Right lobe of liver (tissue), 6 donors: ENCODE data around the gene B2M. TPM values are rescaled to one million over a fixed set of nuclear protein-coding genes. Genes with fewer than 3 reads are reported as not detected.

Experiments
- ATAC-seq, 4 donors: fragments of 200-7000 bp; cut with Tn5 transposase; one replicate each; pipeline ENCODE4 v1.9.1; 2020; ENCODE audit warnings: mild to moderate bottlenecking in 4 of 4, moderate library complexity in 4 of 4
- DNase-seq, 3 donors: peaks; one replicate each; pipeline ENCODE4 v3.0.0-alpha.2; 2020
- H3K27ac ChIP-seq, 3 donors: fragments of 200-600 bp; one replicate each; pipeline ENCODE4 v1.8.0; 2022
- H3K27me3 ChIP-seq, 2 donors: fragments of 200-600 bp; one replicate each; pipeline ENCODE4 v1.8.0; 2022
- H3K36me3 ChIP-seq, 4 donors: fragments of 200-600 bp; sonication (generic) in 1 of 4; one replicate each; pipeline versions ENCODE4 v1.5.1 to v1.8.0; 2017 to 2022; ENCODE audit warnings: control low read depth in 1 of 4
- H3K4me1 ChIP-seq, 4 donors: fragments of 200-600 bp; sonication (generic) in 1 of 4; one replicate each; pipeline versions ENCODE4 v1.5.1 to v1.8.0; 2017 to 2022; ENCODE audit warnings: control low read depth in 1 of 4
- H3K4me3 ChIP-seq, 3 donors: fragments of 200-600 bp; one replicate each; pipeline ENCODE4 v1.8.0; 2022
- H3K9me3 ChIP-seq, 4 donors: fragments of 200-600 bp; sonication (generic) in 1 of 4; one replicate each; pipeline versions ENCODE4 v1.5.1 to v1.8.0; 2017 to 2022; ENCODE audit warnings: control low read depth in 1 of 4
- CTCF ChIP-seq, 4 donors: fragments of 200-600 bp in 3 of 4; fragments of 450-650 bp in 1 of 4; IDR thresholded peaks; one replicate each; pipeline versions ENCODE4 v1.5.1 to v1.8.0; 2016 to 2022; ENCODE audit warnings: antibody characterized with exemption in 4 of 4, mild to moderate bottlenecking in 2 of 4
- POLR2A ChIP-seq: fragments of 450-650 bp; IDR thresholded peaks from one replicate; pipeline ENCODE4 v1.6.1; 2017; ENCODE audit warnings: antibody characterized with exemption, mild to moderate bottlenecking
- WGBS: methylation state at CpG from one replicate; pipeline ENCODE4 v1.1.6; 2018; ENCODE audit warnings: low coverage, low lambda C conversion rate; ENCODE audit not compliant: insufficient coverage; ENCODE audit errors: missing lambda C conversion rate; 5-methylcytosine and 5-hydroxymethylcytosine counted together
- intact Hi-C, 2 donors: fragments of 100-400 bp; cut with DNase I; formaldehyde crosslinking; loops; one replicate each; pipeline versions ENCODE4 v1.11.2 to v1.14.1; 2022
- total RNA-seq, 6 experiments: library from RNA; depleted of rRNA in 2 of 6; stranded (reverse); fragments of >200 nt in 2 of 6; fragmentation: NEBNext Ultra II Directional in 3 of 6; extraction: Animal tissue kit (Norgen Biotek cat#: 25700) in 3 of 6; gene quantifications; one replicate each; pipeline versions ENCODE4 v1.1.0 to v1.2.4, GENCODE V29; 2016 to 2023
- donor health status: DM: no; HTN: yes; CAD: no.
- donor health status: DM: no; HTN: no; CAD: no.
- donor health status: DM: no; HTN: no; CAD: no.
- donor health status: DM: no; HTN: yes; CAD: no.
- donor health status: DM: no; HTN: yes; CAD: no.

Gene B2M
- total RNA-seq, 6 experiments from 2014 or later = 894 to 5,671 (median 2,154) TPM

- no peaks in the 10 kb centered on the region for H3K27me3 ChIP-seq
- peaks cover 0 to 15% (median 3%) of the 10 kb centered on the region in 4 donors for H3K36me3 ChIP-seq
- H3K9me3 ChIP-seq = no peaks in the 10 kb centered on the region
- H3K4me1 ChIP-seq = peaks cover 0 to 21% (median 5%) of the 10 kb centered on the region in 4 donors
- peak within 1 kb of the TSS; percentile 92 to 99 (median 95) for H3K27ac ChIP-seq
- peak; percentile 94 to 98 (median 96) for ATAC-seq
- H3K4me3 ChIP-seq = peak within 1 kb of the TSS; percentile 77 to 96 (median 90)
- intact Hi-C loops = loop anchor here (10.0 kb wide), 1 partner anchor 71 kb away; the partner anchor contains the start of gene TRIM69 (in 2 of the 2)
- DNase-seq = peak; percentile 96 to 98 (median 98)
- TF ChIP-seq POLR2A (peak; percentile 96), CTCF (IDR thresholded peaks at IDR 0.05) (peak; percentile 92 to 98 (median 95))
- 25% methylated on average over 9 of the region's 53 CpGs for WGBS
Observed at GRCh38 chr15:44663410-44664308, 47.7 kb upstream of the B2M start, which contains the start of gene SPG11. Gene SPG11, minus strand, starts transcription at chr15:44663662. Its CDS starts 15 bp downstream, at chr15:44663647.

- Histone ChIP-seq H3K27ac (no peak overlapping the region), H3K36me3 (no peaks in the 10 kb centered on the region), H3K4me3 (no peak overlapping the region), H3K27me3 (no peaks in the 10 kb centered on the region), H3K4me1 (peaks cover 0 to 16% (median 5%) of the 10 kb centered on the region in 4 donors), H3K9me3 (no peaks in the 10 kb centered on the region)
- TF ChIP-seq POLR2A = no peak
- TF ChIP-seq CTCF (IDR thresholded peaks at IDR 0.05) = no peak
- DNase-seq (no peak), ATAC-seq (no peak)
- WGBS = 32% methylated on average over 5 of the region's 5 CpGs
- intact Hi-C loops = loop anchor here (10.0 kb wide), 1 partner anchor 68 kb away; the partner anchor contains the start of gene TRIM69 (in 2 of the 2)
Observed at GRCh38 chr15:44666210-44667038, 44.9 kb upstream of the B2M start.

- TF ChIP-seq CTCF (IDR thresholded peaks at IDR 0.05) (no peak), POLR2A (no peak)
- no peak overlapping the region for H3K4me3 ChIP-seq
- no peaks in the 10 kb centered on the region for H3K9me3 ChIP-seq
- peaks cover 0 to 11% (median 2%) of the 10 kb centered on the region in 4 donors for H3K4me1 ChIP-seq
- intact Hi-C loops = loop anchor here (10.0 kb wide), 1 partner anchor 68 kb away; the partner anchor contains the start of gene TRIM69 (in 2 of the 2)
- H3K27ac ChIP-seq = no peak overlapping the region
- ATAC-seq (no peak), DNase-seq (no peak)
- H3K36me3 ChIP-seq = no peaks in the 10 kb centered on the region
- WGBS = 50% methylated on average over 3 of the region's 3 CpGs
- no peaks in the 10 kb centered on the region for H3K27me3 ChIP-seq
Observed at GRCh38 chr15:44667039-44667360, 44.3 kb upstream of the B2M start.

GRCh38 chr15:44668921-44669320 lies 42.4 kb upstream of the B2M start:
- intact Hi-C loops = loop anchor here (10.0 kb wide), 1 partner anchor 66 kb away; the partner anchor contains the start of gene TRIM69 (in 2 of the 2)
- H3K4me1 ChIP-seq = peaks cover 0 to 3% (median 0%) of the 10 kb centered on the region in 4 donors
- H3K4me3 ChIP-seq = no peak overlapping the region
- no peaks in the 10 kb centered on the region for H3K27me3 ChIP-seq
- no peaks in the 10 kb centered on the region for H3K9me3 ChIP-seq
- no peak for TF ChIP-seq CTCF (IDR thresholded peaks at IDR 0.05)
- no peak for TF ChIP-seq POLR2A
- ATAC-seq (no peak), DNase-seq (no peak)
- no peak overlapping the region for H3K27ac ChIP-seq
- no peaks in the 10 kb centered on the region for H3K36me3 ChIP-seq
- WGBS = 35% methylated on average over 2 of the region's 2 CpGs
